Left lung (tissue), 14 donors: ENCODE results near the gene LHCGR. TPM values are rescaled to one million over a fixed set of nuclear protein-coding genes. Genes with fewer than 3 reads are reported as not detected.

Source experiments
- ATAC-seq: fragments of 200-7000 bp; cut with Tn5 transposase; one replicate; pipeline ENCODE4 v1.9.1; 2020; ENCODE audit warnings: moderate library complexity
- DNase-seq, 4 donors: peaks; one replicate each; pipeline ENCODE4 v3.0.0-alpha.2; 2013 to 2020
- H3K27ac ChIP-seq, 2 donors: fragments of 200-600 bp; sonication (generic) in 1 of 2; one replicate each; pipeline versions ENCODE4 v1.5.0 to v1.8.0; 2020 to 2021
- H3K27me3 ChIP-seq, 2 donors: fragments of 200-600 bp; sonication (generic) in 1 of 2; one replicate each; pipeline versions ENCODE4 v1.5.0 to v1.8.0; 2020 to 2021
- H3K36me3 ChIP-seq, 2 donors: fragments of 200-600 bp; sonication (generic) in 1 of 2; one replicate each; pipeline versions ENCODE4 v1.5.0 to v1.8.0; 2020 to 2021
- H3K4me1 ChIP-seq, 2 donors: fragments of 200-600 bp; one replicate each; pipeline ENCODE4 v1.8.0; 2021
- H3K4me3 ChIP-seq, 2 donors: fragments of 200-600 bp; sonication (generic) in 1 of 2; one replicate each; pipeline versions ENCODE4 v1.5.0 to v1.8.0; 2020 to 2021; ENCODE audit warnings: mild to moderate bottlenecking in 1 of 2
- H3K9me3 ChIP-seq, 2 donors: fragments of 200-600 bp; sonication (generic) in 1 of 2; one replicate each; pipeline versions ENCODE4 v1.5.0 to v1.8.0; 2020 to 2021
- CTCF ChIP-seq, 2 donors: fragments of 200-600 bp; sonication (generic) in 1 of 2; IDR thresholded peaks; one replicate each; pipeline versions ENCODE4 v1.5.0 to v1.8.0; 2021; ENCODE audit warnings: antibody characterized with exemption in 2 of 2
- intact Hi-C, 2 donors: fragments of 100-400 bp; cut with DNase I; formaldehyde crosslinking; loops; one replicate each; pipeline versions ENCODE4 v1.11.2 to v1.14.2; 2022
- long read RNA-seq, 12 donors: library from polyadenylated mRNA in 2 of 12; unstranded in 2 of 12; transcript quantifications; one replicate each; pipeline ENCODE4 v2.0.0 and lab custom pipeline, GENCODE V29; 2019 to 2026
- polyA plus RNA-seq, 6 donors: library from polyadenylated mRNA; unstranded; fragments of 120-200 nt; gene quantifications; one replicate each; pipeline ENCODE4 v1.2.1, GENCODE V29; 2013; ENCODE audit not compliant: insufficient read length in 6 of 6
- total RNA-seq, 2 donors: library from RNA; stranded (reverse); fragmentation: NEBNext Ultra II Directional; extraction: Animal tissue kit (Norgen Biotek cat#: 25700); gene quantifications; one replicate each; pipeline ENCODE4 v1.2.1, GENCODE V29; 2021
- donor health status: DM: no; HTN: yes; CAD: no.
- donor health status: DM: no; HTN: no; CAD: no.

The LHCGR gene
- total RNA-seq (under 1 TPM in 1 of 2 donors, not detected in 1; 0.13 TPM), polyA plus RNA-seq (under 1 TPM in 5 of 6 donors, not detected in 1; 0.08 to 0.21 (median 0.16) TPM)
- long read RNA-seq, donor 1 = 0 reads
- long read RNA-seq, donor 2 = 0 reads
- long read RNA-seq, donor 3 = 0 reads
- long read RNA-seq, donor 4, partial matches to known transcripts = 0 of 1 reads
- long read RNA-seq, donor 4, other reads (novel, unspliced or antisense) = 1 of 1 reads
- long read RNA-seq, donor 5 = 0 reads
- long read RNA-seq, donor 6 = 0 reads
- long read RNA-seq, donor 7 = 0 reads
- long read RNA-seq, donor 8 = 0 reads
- long read RNA-seq, donor 9 = 0 reads
- long read RNA-seq, donor 10 = 0 reads
- long read RNA-seq, donor 11 = 0 reads
- long read RNA-seq, donor 12 = 0 reads

GRCh38 chr2:48755473-48755872 is at the start of gene LHCGR:
TSS of gene LHCGR (minus strand) at chr2:48755724. CDS start at chr2:48755671, 53 bp downstream.
- intact Hi-C loops = no loop called here
- Histone ChIP-seq H3K4me1 (no peaks in the 10 kb centered on the region), H3K27me3 (peaks cover 3 to 31% of the 10 kb centered on the region in 2 donors), H3K36me3 (no peaks in the 10 kb centered on the region), H3K27ac (no peak within 1 kb of the TSS), H3K4me3 (no peak within 1 kb of the TSS), H3K9me3 (no peaks in the 10 kb centered on the region)
- ATAC-seq (peak; percentile 71), DNase-seq (peak in 2 of 4 donors; percentile 17 to 81)
- TF ChIP-seq CTCF (IDR thresholded peaks at IDR 0.05) = no peak

- ATAC-seq = no peak
- H3K27me3 ChIP-seq = no peaks in the 10 kb centered on the region
- intact Hi-C loops = no loop called here
Measured at GRCh38 chr2:48799601-48800000, 44.1 kb upstream of the LHCGR start.

GRCh38 chr2:48795065-48795464 is 39.5 kb upstream of the LHCGR start:
- TF ChIP-seq CTCF (IDR thresholded peaks at IDR 0.05) = no peak
- no peak overlapping the region for H3K27ac ChIP-seq
- H3K4me1 ChIP-seq = no peaks in the 10 kb centered on the region
- no peaks in the 10 kb centered on the region for H3K9me3 ChIP-seq
- DNase-seq (no peak), ATAC-seq (no peak)
- H3K27me3 ChIP-seq = no peaks in the 10 kb centered on the region
- intact Hi-C loops = no loop called here
- H3K4me3 ChIP-seq = no peak overlapping the region
- H3K36me3 ChIP-seq = no peaks in the 10 kb centered on the region

More at GRCh38 chr2:48799601-48800000, 44.1 kb upstream of the LHCGR start:
- H3K4me1 ChIP-seq = no peaks in the 10 kb centered on the region
- H3K27ac ChIP-seq = no peak overlapping the region
- H3K4me3 ChIP-seq = no peak overlapping the region
- H3K9me3 ChIP-seq = no peaks in the 10 kb centered on the region
- no peak for TF ChIP-seq CTCF (IDR thresholded peaks at IDR 0.05)
- no peaks in the 10 kb centered on the region for H3K36me3 ChIP-seq
- no peak for DNase-seq

- no peak for ATAC-seq
Measured at GRCh38 chr2:48793671-48794070, 38.1 kb upstream of the LHCGR start.

More at GRCh38 chr2:48793671-48794070, 38.1 kb upstream of the LHCGR start:
- H3K4me1 ChIP-seq = no peaks in the 10 kb centered on the region
- H3K27ac ChIP-seq = no peak overlapping the region
- H3K27me3 ChIP-seq = no peaks in the 10 kb centered on the region
- no peaks in the 10 kb centered on the region for H3K9me3 ChIP-seq
- no peak for TF ChIP-seq CTCF (IDR thresholded peaks at IDR 0.05)
- no peak overlapping the region for H3K4me3 ChIP-seq
- intact Hi-C loops = no loop called here
- no peak for DNase-seq
- no peaks in the 10 kb centered on the region for H3K36me3 ChIP-seq
